Trophoblast cell (in vitro differentiated cells and primary cell): ENCODE measurements around the gene A1CF.
A peak's percentile ranks its signal among the peaks of the same experiment; 100 is the strongest.

Experiments used
- DNase-seq, 2 donors: peaks; one replicate each; pipeline ENCODE4 v3.0.0-alpha.2; 2016
- H2AFZ ChIP-seq: 2 replicates; pipeline ENCODE4 v1.6.1; 2013; ENCODE audit warnings: low read length, moderate library complexity, mild to moderate bottlenecking; ENCODE audit not compliant: insufficient read depth, poor library complexity
- H2AK5ac ChIP-seq: 2 replicates; pipeline ENCODE4 v1.6.1; 2013; ENCODE audit warnings: mild to moderate bottlenecking, low read length
- H2BK120ac ChIP-seq: 2 replicates; pipeline ENCODE4 v1.6.1; 2013; ENCODE audit warnings: low read length, mild to moderate bottlenecking, moderate library complexity; ENCODE audit not compliant: insufficient read depth, poor library complexity
- H2BK12ac ChIP-seq: 2 replicates; pipeline ENCODE4 v1.6.1; 2013; ENCODE audit warnings: mild to moderate bottlenecking, low read length, moderate library complexity
- H2BK5ac ChIP-seq: 2 replicates; pipeline ENCODE4 v1.6.1; 2013; ENCODE audit warnings: low read length, low read depth, moderate library complexity, mild to moderate bottlenecking; ENCODE audit not compliant: poor library complexity
- H3K14ac ChIP-seq: 2 replicates; pipeline ENCODE4 v1.6.1; 2013; ENCODE audit warnings: mild to moderate bottlenecking, low read length
- H3K18ac ChIP-seq: 2 replicates; pipeline ENCODE4 v1.6.1; 2013; ENCODE audit warnings: mild to moderate bottlenecking, low read length
- H3K23ac ChIP-seq: 2 replicates; pipeline ENCODE4 v1.6.1; 2013; ENCODE audit warnings: low read length
- H3K27ac ChIP-seq: 2 replicates; pipeline ENCODE4 v1.5.1; 2013; ENCODE audit warnings: low read depth, mild to moderate bottlenecking, inconsistent platforms, low read length, moderate library complexity
- H3K27me3 ChIP-seq: 2 replicates; pipeline ENCODE4 v1.6.1; 2013; ENCODE audit warnings: inconsistent platforms, mild to moderate bottlenecking, low read length, moderate library complexity; ENCODE audit not compliant: insufficient read depth
- H3K36me3 ChIP-seq, 2 experiments: 1 replicate in 1 of 2; 2 replicates in 1 of 2; pipeline ENCODE4 v1.6.1; 2013; ENCODE audit warnings: low read length in 2 of 2, mild to moderate bottlenecking in 2 of 2, moderate library complexity in 1 of 2; ENCODE audit not compliant: insufficient read depth in 2 of 2, control insufficient read depth in 1 of 2
- H3K4ac ChIP-seq: 2 replicates; pipeline ENCODE4 v1.6.1; 2013; ENCODE audit warnings: low read depth, mild to moderate bottlenecking, low read length, moderate library complexity
- H3K4me1 ChIP-seq, 2 experiments: 1 replicate in 1 of 2; 2 replicates in 1 of 2; pipeline ENCODE4 v1.6.1; 2013; ENCODE audit warnings: low read length in 2 of 2, mild to moderate bottlenecking in 2 of 2, moderate library complexity in 1 of 2; ENCODE audit not compliant: insufficient read depth in 2 of 2, control insufficient read depth in 1 of 2
- H3K4me2 ChIP-seq: 2 replicates; pipeline ENCODE4 v1.6.1; 2013; ENCODE audit warnings: inconsistent platforms, mild to moderate bottlenecking, low read length, moderate library complexity
- H3K4me3 ChIP-seq: 2 replicates; pipeline ENCODE4 v1.5.1; 2013; ENCODE audit warnings: mild to moderate bottlenecking, low read depth, low read length, inconsistent platforms
- H3K79me1 ChIP-seq: one replicate; pipeline ENCODE4 v1.6.1; 2013; ENCODE audit warnings: low read length
- H3K79me2 ChIP-seq: 2 replicates; pipeline ENCODE4 v1.6.1; 2013; ENCODE audit warnings: low read length, mild to moderate bottlenecking; ENCODE audit not compliant: control insufficient read depth, insufficient read depth, poor library complexity
- H3K9ac ChIP-seq: 2 replicates; pipeline ENCODE4 v1.6.1; 2013; ENCODE audit warnings: mild to moderate bottlenecking, low read length
- H3K9me3 ChIP-seq: 2 replicates; pipeline ENCODE4 v1.6.1; 2013; ENCODE audit warnings: low read depth, mild to moderate bottlenecking, control low read depth, inconsistent platforms, low read length; ENCODE audit not compliant: insufficient read depth
- H4K12ac ChIP-seq: 2 replicates; pipeline ENCODE4 v1.6.1; 2013; ENCODE audit warnings: low read depth, mild to moderate bottlenecking, low read length, moderate library complexity
- H4K8ac ChIP-seq: 2 replicates; pipeline ENCODE4 v1.6.1; 2013; ENCODE audit warnings: low read depth, mild to moderate bottlenecking, low read length, moderate library complexity
- H4K91ac ChIP-seq: one replicate; pipeline ENCODE4 v1.6.1; 2013; ENCODE audit warnings: low read depth, mild to moderate bottlenecking, low read length, moderate library complexity
- WGBS: extraction: QIAGEN DNeasy Blood & Tissue Kit; methylation state at CpG from one replicate; pipeline ENCODE4 v1.1.7; 2013; ENCODE audit warnings: missing lambda C conversion rate; ENCODE audit not compliant: insufficient read length, insufficient coverage; ENCODE audit errors: extremely low coverage; 5-methylcytosine and 5-hydroxymethylcytosine counted together

A1CF gene

DNA sequence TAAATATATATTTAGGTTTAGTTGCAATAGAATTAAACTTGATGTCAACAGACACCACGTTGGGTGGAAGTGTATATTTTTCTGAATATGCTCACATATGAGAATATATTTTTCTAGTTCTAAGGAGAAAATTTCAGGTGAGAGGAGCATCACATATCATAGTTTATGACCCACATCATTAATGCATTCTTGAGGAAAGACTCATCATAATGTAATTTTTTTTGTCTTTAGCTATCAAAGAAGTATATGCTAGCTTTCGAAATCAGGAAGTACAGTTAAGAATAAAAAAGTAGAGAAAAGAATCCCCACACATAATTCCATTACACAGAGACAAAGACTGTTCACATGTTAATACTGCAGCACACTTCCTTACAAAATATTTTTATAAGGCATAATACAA, 30.4 kb downstream of the A1CF start:
- H2BK12ac ChIP-seq: no peak overlapping the region
- no peak overlapping the region for H2AFZ ChIP-seq
- no peak overlapping the region for H3K18ac ChIP-seq
- DNase-seq: peak in 1 of 2 donors; percentile 12
- H2BK120ac ChIP-seq: no peak overlapping the region
- H2AK5ac ChIP-seq: no peak overlapping the region
- H2BK5ac ChIP-seq: no peak overlapping the region
- WGBS: no CpG with 5 or more reads among the region's 2 CpGs
- no peak overlapping the region for H4K8ac ChIP-seq
- H3K9ac ChIP-seq: no peak overlapping the region
- no peak overlapping the region for H3K4ac ChIP-seq
- no peak overlapping the region for H3K14ac ChIP-seq
- H3K4me1 ChIP-seq: no peaks in the 10 kb centered on the region
- H3K23ac ChIP-seq: no peak overlapping the region
- H3K79me2 ChIP-seq: no peaks in the 10 kb centered on the region
- H4K12ac ChIP-seq: no peak overlapping the region
- no peak overlapping the region for H4K91ac ChIP-seq
- no peak overlapping the region for H3K27ac ChIP-seq
- no peaks in the 10 kb centered on the region for H3K79me1 ChIP-seq
- no peak overlapping the region for H3K4me2 ChIP-seq
- no peaks in the 10 kb centered on the region for H3K27me3 ChIP-seq
- H3K36me3 ChIP-seq: no peaks in the 10 kb centered on the region
- H3K9me3 ChIP-seq: no peaks in the 10 kb centered on the region
- H3K4me3 ChIP-seq: no peak overlapping the region

- H3K14ac ChIP-seq: no peak overlapping the region
- no peak overlapping the region for H4K8ac ChIP-seq
- no peak overlapping the region for H2BK120ac ChIP-seq
- H3K4me2 ChIP-seq: no peak overlapping the region
- H2BK5ac ChIP-seq: no peak overlapping the region
- H3K9me3 ChIP-seq: no peaks in the 10 kb centered on the region
- no peak overlapping the region for H2AK5ac ChIP-seq
- no peak overlapping the region for H3K4me3 ChIP-seq
- no peak overlapping the region for H4K12ac ChIP-seq
- no peak overlapping the region for H2BK12ac ChIP-seq
- H3K27me3 ChIP-seq: no peaks in the 10 kb centered on the region
- no CpG with 5 or more reads among the region's 3 CpGs for WGBS
- no peaks in the 10 kb centered on the region for H3K4me1 ChIP-seq
- no peak overlapping the region for H3K23ac ChIP-seq
- no peaks in the 10 kb centered on the region for H3K36me3 ChIP-seq
- no peak for DNase-seq
- H3K4ac ChIP-seq: no peak overlapping the region
- no peak overlapping the region for H3K9ac ChIP-seq
- no peak overlapping the region for H4K91ac ChIP-seq
- H3K79me1 ChIP-seq: no peaks in the 10 kb centered on the region
- no peak overlapping the region for H2AFZ ChIP-seq
- H3K18ac ChIP-seq: no peak overlapping the region
- no peak overlapping the region for H3K27ac ChIP-seq
- no peaks in the 10 kb centered on the region for H3K79me2 ChIP-seq
Observed at GRCh38 chr10:50853557-50853956, 31.9 kb downstream of the A1CF start.

DNA sequence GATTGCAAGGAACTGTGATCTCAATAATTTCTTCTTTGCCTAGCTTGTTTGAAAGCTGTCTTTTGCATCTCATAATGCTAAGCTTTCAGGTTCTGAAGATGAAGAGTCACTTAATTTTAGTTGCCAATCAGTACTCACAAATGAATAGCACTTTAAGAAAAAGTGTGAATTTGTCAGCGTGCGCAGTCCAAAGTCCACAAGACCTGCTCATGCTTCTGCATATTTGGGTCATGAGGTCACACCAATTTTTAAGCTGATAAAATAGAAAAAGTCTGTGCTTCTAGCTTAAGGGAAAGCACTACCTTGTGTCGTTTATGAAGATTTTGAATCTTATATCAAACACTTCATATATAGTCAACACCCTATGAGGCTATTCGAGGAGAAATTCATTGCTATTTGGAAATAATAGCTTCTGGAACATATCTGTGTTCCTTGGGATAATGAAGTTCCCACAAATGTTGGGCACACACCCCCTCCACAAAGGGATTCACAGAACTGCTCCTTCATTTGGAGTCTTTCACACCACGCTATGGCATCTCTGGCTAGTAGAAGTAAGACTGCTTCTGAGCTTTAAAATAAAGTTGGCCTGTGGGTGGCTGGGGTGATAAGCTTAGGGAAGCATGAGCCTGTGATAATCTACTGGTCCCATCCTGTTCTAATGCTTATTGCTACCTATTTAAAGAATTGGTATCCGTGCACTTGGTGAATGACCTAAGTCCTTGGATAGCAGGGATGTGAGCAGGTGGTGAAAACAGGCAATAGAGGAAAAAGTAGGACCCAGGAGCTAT, 33.3 kb downstream of the A1CF start:
- WGBS: no CpG with 5 or more reads among the region's 6 CpGs
- Histone ChIP-seq H4K8ac (no peak overlapping the region), H3K79me1 (no peaks in the 10 kb centered on the region), H3K4me1 (no peaks in the 10 kb centered on the region), H3K9ac (no peak overlapping the region), H2AFZ (no peak overlapping the region), H4K91ac (no peak overlapping the region), H2BK5ac (no peak overlapping the region), H2BK12ac (no peak overlapping the region), H3K79me2 (no peaks in the 10 kb centered on the region), H3K36me3 (no peaks in the 10 kb centered on the region), H3K4me3 (no peak overlapping the region), H4K12ac (no peak overlapping the region), H3K9me3 (no peaks in the 10 kb centered on the region), H3K27me3 (no peaks in the 10 kb centered on the region), H3K27ac (no peak overlapping the region), H2BK120ac (no peak overlapping the region), H3K4me2 (no peak overlapping the region), H3K18ac (no peak overlapping the region), H3K4ac (no peak overlapping the region), H3K14ac (no peak overlapping the region), H3K23ac (no peak overlapping the region), H2AK5ac (no peak overlapping the region)
- no peak for DNase-seq

GRCh38 chr10:50850578-50851230, 34.7 kb downstream of the A1CF start:
- Histone ChIP-seq H3K4ac (no peak overlapping the region), H2AFZ (no peak overlapping the region), H3K27me3 (no peaks in the 10 kb centered on the region), H3K36me3 (no peaks in the 10 kb centered on the region), H2BK5ac (no peak overlapping the region), H3K27ac (no peak overlapping the region), H3K4me2 (no peak overlapping the region), H2BK12ac (no peak overlapping the region), H3K9me3 (no peaks in the 10 kb centered on the region), H4K12ac (no peak overlapping the region), H2AK5ac (no peak overlapping the region), H4K8ac (no peak overlapping the region), H3K9ac (no peak overlapping the region), H3K14ac (no peak overlapping the region), H4K91ac (no peak overlapping the region), H3K4me1 (no peaks in the 10 kb centered on the region), H2BK120ac (no peak overlapping the region), H3K23ac (no peak overlapping the region), H3K79me1 (no peaks in the 10 kb centered on the region), H3K18ac (no peak overlapping the region), H3K79me2 (no peaks in the 10 kb centered on the region), H3K4me3 (no peak overlapping the region)
- DNase-seq: no peak
- WGBS: no CpG with 5 or more reads among the region's 5 CpGs
